ENCODE measurements around the gene CHMP2A. TPM values are rescaled to one million over a fixed set of nuclear protein-coding genes. Genes with fewer than 3 reads are reported as not detected.

CHMP2A gene
- total RNA-seq: 133 and 136 TPM in 2 replicates

DNA sequence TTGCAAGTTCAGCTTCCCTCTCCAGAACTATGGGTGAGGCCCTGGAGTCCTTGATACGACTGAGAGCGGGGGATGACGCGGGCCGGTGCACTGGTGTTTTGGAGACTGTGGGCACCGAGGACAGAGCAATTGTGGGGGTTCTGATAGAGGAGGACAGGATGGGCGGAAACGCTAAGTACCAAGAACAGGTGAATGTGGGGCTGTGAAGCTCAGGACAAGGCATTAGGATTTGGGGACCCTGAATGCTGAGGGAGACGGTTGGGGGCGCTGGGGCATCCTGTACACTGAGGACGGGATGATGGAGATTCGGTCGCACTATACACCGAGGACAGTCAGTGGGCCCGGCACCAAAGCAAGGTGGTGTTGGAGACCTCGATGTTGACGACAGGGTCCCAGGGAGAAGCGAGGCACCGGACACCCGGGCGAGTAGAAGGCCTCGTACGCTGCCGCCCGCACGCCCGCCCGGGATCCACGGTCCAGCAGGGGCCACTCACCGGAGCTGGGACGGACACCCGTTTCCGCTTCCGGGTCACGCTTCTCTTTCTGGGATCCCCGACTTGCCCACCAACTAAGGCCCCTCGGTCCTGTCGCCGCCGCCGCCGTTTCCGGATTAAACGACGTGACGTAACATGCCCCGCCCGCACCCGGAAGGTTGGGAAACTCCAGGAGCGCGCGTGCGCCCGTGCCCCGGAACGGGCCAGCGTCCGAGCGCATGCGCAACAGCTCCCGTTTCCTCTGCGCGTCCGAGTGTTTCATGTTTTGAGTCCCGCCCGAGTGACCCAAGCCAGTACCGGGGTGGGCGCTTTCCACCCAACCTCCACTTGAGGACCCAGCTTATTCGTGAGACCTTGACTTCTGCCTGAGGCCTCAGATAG lies at the start of gene CHMP2A:
CHMP2A (minus strand) TSS at position 612 of the 875 bp plus-strand sequence. CDS start 893 bp downstream, outside the sequence.

DNA sequence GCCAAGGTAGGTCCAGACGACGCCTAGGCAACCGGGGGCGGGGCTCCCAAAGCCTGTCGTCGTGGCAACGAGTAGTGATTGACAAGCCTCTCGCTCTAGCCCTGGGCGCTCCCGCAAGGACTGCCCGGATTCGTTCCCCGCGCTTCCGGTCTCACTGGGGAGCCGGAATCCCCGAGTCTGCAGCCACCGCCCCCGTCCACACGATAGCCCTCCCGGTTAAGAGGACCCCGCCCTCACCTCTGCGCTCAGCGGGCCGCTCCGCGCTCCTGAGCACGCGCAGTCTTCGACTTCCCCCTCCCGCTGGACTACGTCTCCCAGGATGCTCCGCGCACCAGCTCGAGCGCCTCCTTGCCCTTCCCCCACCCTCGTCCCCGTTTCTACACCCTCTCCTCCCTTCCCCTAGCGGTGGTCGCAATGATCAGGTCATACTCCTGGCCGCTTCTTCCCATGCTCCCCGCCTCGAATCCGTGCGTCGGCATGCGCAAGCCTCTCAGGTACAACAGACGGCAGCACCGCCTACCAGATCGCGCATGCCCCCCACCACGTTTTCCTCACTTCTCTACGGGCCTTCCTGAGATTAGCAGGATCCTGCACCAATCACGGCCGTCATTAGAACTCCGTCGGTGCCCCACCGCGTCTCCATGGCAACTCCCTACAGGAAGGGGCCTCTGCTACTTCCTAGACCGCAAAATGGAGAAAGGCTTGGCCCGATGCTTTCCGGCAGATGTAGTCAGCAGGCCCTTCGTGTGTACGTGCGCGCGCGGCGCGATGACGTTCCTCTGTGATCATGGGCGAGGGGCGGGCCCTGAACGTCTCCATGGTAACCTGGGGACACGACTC lies 18.1 kb upstream of the CHMP2A start, which contains the start of gene MZF1:
MZF1 (minus strand) TSS at position 518 of the 840 bp plus-strand sequence. CDS start 1,946 bp downstream, outside the sequence.

DNA sequence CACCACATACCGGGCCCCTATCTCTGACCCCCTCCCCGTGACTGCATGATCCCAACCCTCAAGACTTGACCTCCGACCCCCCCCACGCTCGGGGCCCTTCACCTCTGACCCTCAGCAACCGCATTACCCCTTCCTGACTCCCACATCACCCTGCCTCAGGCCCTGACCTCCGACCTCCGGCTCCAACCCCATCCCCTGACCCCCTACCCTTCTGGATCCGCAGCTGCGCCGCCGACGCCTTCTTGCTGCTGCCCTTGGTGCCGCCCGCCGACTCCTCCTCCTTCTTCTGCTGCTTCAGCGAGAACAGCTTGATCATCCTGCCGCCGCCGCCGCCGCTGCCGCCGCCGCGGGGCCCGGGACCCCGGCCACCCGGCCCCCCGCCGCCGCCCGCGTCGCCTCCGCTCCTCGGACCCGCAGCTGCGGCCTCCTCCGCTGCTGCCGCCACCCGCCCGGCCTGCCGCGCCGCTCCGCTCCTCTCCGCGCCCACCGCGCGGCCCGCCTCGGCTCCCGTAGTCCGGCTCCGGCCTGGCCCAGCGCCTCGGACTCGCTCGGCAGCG lies 3.2 kb upstream of the CHMP2A start, which contains the start of gene UBE2M:
UBE2M (minus strand) TSS at position 546 of the 557 bp plus-strand sequence; CDS start at position 316, 230 bp downstream.

DNA sequence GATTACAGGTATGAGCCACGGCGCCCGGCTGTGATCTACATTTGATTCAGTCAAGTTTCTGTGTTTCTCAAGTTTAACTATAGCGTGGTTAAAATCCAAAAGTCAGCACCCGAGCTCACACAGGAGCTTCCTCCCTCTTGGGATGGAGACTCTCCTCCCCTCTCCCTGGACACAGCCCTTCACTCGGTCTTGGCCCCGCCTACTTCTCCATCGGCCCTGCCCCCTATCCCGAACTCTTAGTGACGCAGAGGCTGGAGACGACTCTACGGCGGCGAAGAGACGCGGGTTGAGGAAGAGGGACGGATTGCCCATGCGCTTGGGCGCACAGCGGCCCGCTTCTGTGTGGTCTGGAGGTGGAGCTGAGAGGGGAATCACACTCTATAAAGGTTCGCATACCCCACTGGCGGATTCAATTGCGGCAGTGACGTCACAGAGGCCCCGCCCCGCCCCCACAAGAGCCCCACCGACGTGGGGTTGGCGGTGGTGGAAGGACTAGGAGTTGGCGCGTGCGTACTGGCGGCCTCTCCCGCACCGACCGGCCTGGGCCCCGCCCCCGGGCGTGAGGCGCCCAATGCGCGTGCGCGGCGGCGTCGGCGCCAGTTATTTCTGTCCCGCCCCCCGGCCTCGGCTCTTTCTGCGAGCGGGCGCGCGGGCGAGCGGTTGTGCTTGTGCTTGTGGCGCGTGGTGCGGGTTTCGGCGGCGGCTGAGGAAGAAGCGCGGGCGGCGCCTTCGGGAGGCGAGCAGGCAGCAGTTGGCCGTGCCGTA lies 10.9 kb downstream of the CHMP2A start, which contains the start of gene TRIM28:
TRIM28 (plus strand) TSS at position 239 of the 765 bp plus-strand sequence. CDS start 694 bp downstream, outside the sequence.

DNA sequence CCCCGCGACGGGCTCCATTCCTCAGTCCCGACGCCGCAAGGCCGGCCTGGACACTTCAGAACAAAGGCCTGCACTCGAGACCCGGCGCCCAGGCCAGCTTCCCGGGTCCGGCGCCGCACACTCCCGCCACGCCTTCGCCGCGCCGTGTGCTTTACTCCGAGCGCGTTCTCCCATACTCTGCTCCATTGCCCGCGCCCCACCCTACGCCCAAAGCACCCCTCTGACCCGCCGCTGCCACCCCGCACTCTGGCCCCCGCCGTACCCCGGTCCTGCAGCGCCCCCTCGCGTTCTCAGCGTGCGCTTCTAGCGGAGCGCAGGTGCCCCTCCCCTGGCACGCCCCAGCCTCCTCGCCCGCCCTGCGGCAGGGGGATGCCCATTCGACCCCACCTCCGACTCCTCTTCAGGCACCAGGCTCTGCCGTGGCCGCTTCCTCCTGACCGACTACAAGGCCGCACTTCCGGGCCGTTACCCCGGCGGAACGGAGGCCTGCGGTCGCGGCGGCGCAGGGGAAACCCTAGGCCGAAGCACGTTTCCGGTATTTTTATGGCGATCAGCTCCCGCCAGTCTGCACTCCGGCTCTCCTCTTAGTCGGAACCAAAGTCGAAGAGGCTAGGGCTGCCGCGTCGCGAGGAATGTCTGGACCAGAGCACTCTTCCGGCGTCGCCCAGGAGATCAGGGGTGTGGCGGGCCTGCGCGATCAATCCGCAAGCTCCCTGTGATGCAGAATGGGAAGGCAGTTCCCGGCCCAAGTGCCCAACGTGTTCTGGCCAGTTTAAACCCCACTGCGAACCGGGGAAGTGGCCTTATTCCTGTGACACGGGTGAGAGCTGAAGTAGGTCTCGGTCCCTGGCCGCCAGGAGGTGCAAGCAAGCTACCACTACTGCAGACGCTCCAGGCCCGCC lies 35.3 kb downstream of the CHMP2A start, which contains the start of gene ZBTB45:
ZBTB45 (minus strand) TSS at position 456 of the 902 bp plus-strand sequence. CDS start 2,137 bp downstream, outside the sequence.

DNA sequence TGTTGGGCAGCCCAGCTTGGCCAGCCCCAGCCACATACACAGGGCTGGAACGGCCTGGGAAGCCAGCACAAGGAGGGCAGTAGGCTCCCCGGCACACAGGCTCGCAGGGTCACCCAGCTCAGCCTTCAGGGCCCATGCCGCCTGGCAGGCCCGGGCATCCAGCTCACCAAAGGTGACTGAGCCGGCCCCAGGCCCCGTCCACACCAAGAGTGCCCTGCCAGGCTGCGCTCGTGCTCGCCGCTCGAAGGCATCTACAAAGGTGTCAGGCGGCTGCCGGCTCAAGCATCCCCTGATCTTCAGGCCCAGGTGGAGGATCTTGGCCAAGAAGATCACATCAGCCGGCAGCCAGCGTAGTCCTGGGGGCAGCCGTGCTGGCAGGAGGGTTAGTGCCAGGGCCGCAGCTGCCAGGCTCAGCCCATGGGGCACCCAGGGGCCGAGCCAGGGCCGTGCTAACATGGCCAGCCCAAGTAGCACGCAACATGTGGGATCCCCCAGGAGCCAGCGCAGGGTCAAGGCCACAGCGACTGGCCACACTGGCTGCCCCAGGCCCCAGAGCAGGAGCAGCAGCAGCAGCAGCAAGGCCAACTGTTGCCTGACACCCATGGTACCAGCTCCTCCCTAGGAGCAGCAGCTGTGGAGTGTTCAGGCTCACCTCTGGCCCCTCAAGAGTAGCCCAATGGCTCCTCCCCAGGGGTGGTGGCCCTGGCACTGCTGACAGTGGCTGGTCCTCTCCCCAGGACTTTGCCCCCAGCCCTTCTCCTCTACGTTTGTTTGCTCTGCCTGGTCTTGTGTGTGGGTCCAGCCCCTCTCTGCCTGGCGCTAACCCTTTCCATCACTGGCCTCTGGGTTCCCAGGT lies 43.3 kb downstream of the CHMP2A start, which contains the start of gene SLC27A5:
SLC27A5 (minus strand) TSS at position 640 of the 856 bp plus-strand sequence; CDS start at position 603, 37 bp downstream.

Other genes starting within 250 kb of the CHMP2A start
- gene ERVK3-1, start 249.7 kb downstream of the CHMP2A start, total RNA-seq: 21.8 and 35.2 TPM in 2 replicates
- gene ZSCAN22, start 228.1 kb downstream of the CHMP2A start, total RNA-seq: 2.4 and 2.8 TPM in 2 replicates
- gene A1BG, start 201.6 kb downstream of the CHMP2A start, total RNA-seq: 24.8 and 61.8 TPM in 2 replicates
- 0.12 and 0.29 TPM in 2 replicates for gene ZNF497, start 192.4 kb downstream of the CHMP2A start, total RNA-seq
- 3.8 and 4.8 TPM in 2 replicates for gene ZNF837, start 174.1 kb downstream of the CHMP2A start, total RNA-seq
- gene RPS5, start 167.8 kb downstream of the CHMP2A start, total RNA-seq: 1,797 and 1,853 TPM in 2 replicates
- not detected in 2 replicates for gene RNF225, start 159.4 kb downstream of the CHMP2A start, total RNA-seq
- 12.7 and 16.5 TPM in 2 replicates for gene ZNF584, start 146.5 kb downstream of the CHMP2A start, total RNA-seq
- 6.4 and 7.1 TPM in 2 replicates for gene ZNF132, start 115.0 kb downstream of the CHMP2A start, total RNA-seq
- gene ZNF324B, start 103.5 kb downstream of the CHMP2A start, total RNA-seq: 7.5 and 7.6 TPM in 2 replicates
- gene ZNF324, start 88.0 kb downstream of the CHMP2A start, total RNA-seq: 10.7 and 12.1 TPM in 2 replicates
- 12.8 and 16.3 TPM in 2 replicates for gene ZNF446, start 78.8 kb downstream of the CHMP2A start, total RNA-seq
- 4.8 and 5.5 TPM in 2 replicates for gene SLC27A5, start 43.1 kb downstream of the CHMP2A start, total RNA-seq
- gene ZBTB45, start 35.3 kb downstream of the CHMP2A start, total RNA-seq: 5.9 and 9.4 TPM in 2 replicates
- gene TRIM28, start 11.0 kb downstream of the CHMP2A start, total RNA-seq: 204 and 211 TPM in 2 replicates
- 21.6 and 30.4 TPM in 2 replicates for gene UBE2M, start 3.5 kb upstream of the CHMP2A start, total RNA-seq
- gene MZF1, start 18.2 kb upstream of the CHMP2A start, total RNA-seq: 7.4 and 13.3 TPM in 2 replicates

Measured in cardiac ventricle fibroblast (primary cell).